ENCODE data around the gene CDCA7. TPM values are rescaled to one million over a fixed set of nuclear protein-coding genes. Genes with fewer than 3 reads are reported as not detected.

Gene CDCA7
- total and polyA plus RNA-seq, 10 donors: 1.3 to 12.4 (median 2.8) TPM

DNA sequence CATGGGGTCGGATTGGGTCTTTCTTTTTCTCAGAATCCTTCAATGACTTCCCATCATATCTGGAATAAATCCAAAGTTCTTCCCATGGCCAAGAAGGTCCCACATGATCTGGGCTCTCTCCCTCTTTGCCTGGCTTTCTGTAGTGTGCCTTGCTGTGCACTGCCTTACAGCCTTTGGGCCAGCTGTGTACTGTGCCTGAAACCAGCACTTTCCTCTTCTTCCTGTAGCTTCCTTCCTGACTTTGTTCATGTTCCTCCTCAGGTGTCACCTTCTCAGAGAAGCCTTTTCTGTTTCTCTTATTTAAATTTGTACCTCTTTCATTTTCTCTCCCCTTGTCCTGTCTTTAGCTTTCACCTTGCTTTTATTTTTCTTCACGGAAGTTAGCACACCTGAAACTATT, 4.3 kb upstream of the CDCA7 start:
- TF ChIP-seq, protein P1, sequence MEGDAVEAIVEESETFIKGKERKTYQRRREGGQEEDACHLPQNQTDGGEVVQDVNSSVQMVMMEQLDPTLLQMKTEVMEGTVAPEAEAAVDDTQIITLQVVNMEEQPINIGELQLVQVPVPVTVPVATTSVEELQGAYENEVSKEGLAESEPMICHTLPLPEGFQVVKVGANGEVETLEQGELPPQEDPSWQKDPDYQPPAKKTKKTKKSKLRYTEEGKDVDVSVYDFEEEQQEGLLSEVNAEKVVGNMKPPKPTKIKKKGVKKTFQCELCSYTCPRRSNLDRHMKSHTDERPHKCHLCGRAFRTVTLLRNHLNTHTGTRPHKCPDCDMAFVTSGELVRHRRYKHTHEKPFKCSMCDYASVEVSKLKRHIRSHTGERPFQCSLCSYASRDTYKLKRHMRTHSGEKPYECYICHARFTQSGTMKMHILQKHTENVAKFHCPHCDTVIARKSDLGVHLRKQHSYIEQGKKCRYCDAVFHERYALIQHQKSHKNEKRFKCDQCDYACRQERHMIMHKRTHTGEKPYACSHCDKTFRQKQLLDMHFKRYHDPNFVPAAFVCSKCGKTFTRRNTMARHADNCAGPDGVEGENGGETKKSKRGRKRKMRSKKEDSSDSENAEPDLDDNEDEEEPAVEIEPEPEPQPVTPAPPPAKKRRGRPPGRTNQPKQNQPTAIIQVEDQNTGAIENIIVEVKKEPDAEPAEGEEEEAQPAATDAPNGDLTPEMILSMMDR (IDR thresholded peaks at IDR 0.05 in 8 of 11, conservative IDR thresholded peaks at IDR 0.05 in 3 of 11): no peak
- TF ChIP-seq POLR2AphosphoS5 (IDR thresholded peaks at IDR 0.05): no peak
- no peak for TF ChIP-seq POLR2A (IDR thresholded peaks at IDR 0.05)
- peaks cover 0 to 25% (median 18%) of the 10 kb centered on the region in 8 donors for H3K9me3 ChIP-seq

DNA sequence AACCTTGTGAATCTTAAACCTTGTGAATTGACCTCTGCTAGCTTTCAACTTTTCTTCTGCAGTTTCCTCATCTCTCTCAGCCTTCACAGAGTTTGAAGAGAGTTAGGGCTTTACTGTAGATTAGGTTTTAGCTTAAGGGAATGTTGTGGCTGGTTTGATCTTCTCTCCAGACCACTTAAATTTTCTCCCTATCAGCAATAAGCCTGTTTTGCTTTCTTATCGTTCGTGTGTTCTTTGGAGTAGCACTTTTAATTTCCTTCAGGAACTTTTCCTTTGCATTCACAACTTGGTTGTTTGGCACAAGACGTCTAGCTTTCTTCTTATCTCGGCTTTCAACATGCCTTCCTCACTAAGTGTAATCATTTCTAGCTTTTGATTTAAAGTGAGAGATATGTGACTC, 2.8 kb upstream of the CDCA7 start:
- peaks cover 8 to 29% (median 27%) of the 10 kb centered on the region in 6 donors for H3K4me1 ChIP-seq
- H3K4me3 ChIP-seq: no peak overlapping the region
- H3K27ac ChIP-seq: no peak overlapping the region
- H3K27me3 ChIP-seq (replicated peaks in 1 of 7): peaks cover 0 to 56% (median 35%) of the 10 kb centered on the region in 7 donors
- H3K36me3 ChIP-seq: no peaks in the 10 kb centered on the region
- peaks cover 0 to 10% (median 3%) of the 10 kb centered on the region in 8 donors for H3K9me3 ChIP-seq
- TF ChIP-seq POLR2A (IDR thresholded peaks at IDR 0.05): no peak
- TF ChIP-seq, protein P1 (IDR thresholded peaks at IDR 0.05 in 8 of 11, conservative IDR thresholded peaks at IDR 0.05 in 3 of 11): no peak
- TF ChIP-seq POLR2AphosphoS5 (IDR thresholded peaks at IDR 0.05): no peak
- WGBS, 5 donors: 69 to 84% (median 80%) methylated on average over 4 of the region's 4 CpGs
- intact Hi-C loops (cut with DNase I; ENCODE audit: low total_unique reads): no loop called here
- no peak for DNase-seq

More for the DNA sequence above, 4.3 kb upstream of the CDCA7 start:
- no peak for DNase-seq
- H3K4me1 ChIP-seq: peaks cover 4 to 18% (median 17%) of the 10 kb centered on the region in 6 donors
- H3K4me3 ChIP-seq: no peak overlapping the region
- WGBS, 5 donors: 51 to 76% (median 69%) methylated on average over 2 of the region's 2 CpGs
- no peak overlapping the region for H3K27ac ChIP-seq
- no peaks in the 10 kb centered on the region for H3K36me3 ChIP-seq
- intact Hi-C loops (cut with DNase I; ENCODE audit: low total_unique reads): no loop called here
- peaks cover 0 to 41% (median 25%) of the 10 kb centered on the region in 7 donors for H3K27me3 ChIP-seq (replicated peaks in 1 of 7)

DNA sequence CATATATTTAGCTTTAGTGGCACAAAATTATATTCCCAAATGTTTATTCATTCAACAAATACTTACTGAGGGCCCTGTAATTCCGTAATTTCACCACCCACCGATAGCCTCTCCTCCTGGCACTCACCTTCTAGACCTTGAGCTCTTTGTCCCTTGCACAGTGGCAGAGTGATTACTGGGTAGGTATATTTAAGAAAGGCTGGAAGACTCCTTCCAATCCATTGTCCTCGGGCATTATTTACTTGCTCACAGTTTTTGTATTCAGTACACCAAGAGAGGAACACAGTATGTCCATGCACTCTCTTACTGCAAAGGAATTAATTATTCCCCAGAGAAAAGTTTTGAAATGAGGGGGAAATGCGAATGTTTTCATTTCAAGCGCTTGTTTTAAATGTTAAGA, 1.1 kb upstream of the CDCA7 start:
- TF ChIP-seq, protein P1 (IDR thresholded peaks at IDR 0.05 in 8 of 11, conservative IDR thresholded peaks at IDR 0.05 in 3 of 11): no peak
- TF ChIP-seq POLR2A (IDR thresholded peaks at IDR 0.05) (no peak), POLR2AphosphoS5 (IDR thresholded peaks at IDR 0.05) (no peak)
- Histone ChIP-seq H3K4me1 (peaks cover 8 to 29% (median 27%) of the 10 kb centered on the region in 6 donors), H3K4me3 (peak overlapping the region in 1 of 8 donors; percentile 83), H3K27me3 (replicated peaks in 1 of 7) (peaks cover 0 to 69% (median 38%) of the 10 kb centered on the region in 7 donors), H3K9me3 (no peaks in the 10 kb centered on the region), H3K36me3 (no peaks in the 10 kb centered on the region), H3K27ac (no peak overlapping the region)
- intact Hi-C loops (cut with DNase I; ENCODE audit: low total_unique reads): no loop called here
- WGBS, 5 donors: 41 to 53% (median 43%) methylated on average over 5 of the region's 5 CpGs
- no peak for DNase-seq

GRCh38 chr2:173354073-173354581, 545 bp upstream of the CDCA7 start:
- WGBS, 5 donors: 1% methylated on average over 19 of the region's 19 CpGs
- H3K27ac ChIP-seq: peak overlapping the region in 3 of 8 donors; percentile 10 to 46 (median 41)
- no peak for DNase-seq
- peak overlapping the region; percentile 37 to 83 (median 68) for H3K4me3 ChIP-seq
- peaks cover 0 to 69% (median 38%) of the 10 kb centered on the region in 7 donors for H3K27me3 ChIP-seq (replicated peaks in 1 of 7)
- intact Hi-C loops (cut with DNase I; ENCODE audit: low total_unique reads): no loop called here
- H3K4me1 ChIP-seq: peaks cover 8 to 29% (median 27%) of the 10 kb centered on the region in 6 donors
- H3K9me3 ChIP-seq: no peaks in the 10 kb centered on the region
- TF ChIP-seq, protein P1 (IDR thresholded peaks at IDR 0.05 in 8 of 11, conservative IDR thresholded peaks at IDR 0.05 in 3 of 11): no peak
- TF ChIP-seq POLR2A (IDR thresholded peaks at IDR 0.05) (no peak), POLR2AphosphoS5 (IDR thresholded peaks at IDR 0.05) (no peak)
- no peaks in the 10 kb centered on the region for H3K36me3 ChIP-seq
